GM12873 (cell line): ENCODE data around the gene MUC5AC.

ENCODE experiments used
- CTCF ChIP-seq: IDR thresholded peaks from 2 replicates; pipeline ENCODE4 v1.5.1; 2012; ENCODE audit warnings: low read depth, mild to moderate bottlenecking, moderate library complexity, low read length, control low read depth; ENCODE audit not compliant: insufficient read depth; ENCODE audit errors: missing control alignments

The MUC5AC gene

DNA sequence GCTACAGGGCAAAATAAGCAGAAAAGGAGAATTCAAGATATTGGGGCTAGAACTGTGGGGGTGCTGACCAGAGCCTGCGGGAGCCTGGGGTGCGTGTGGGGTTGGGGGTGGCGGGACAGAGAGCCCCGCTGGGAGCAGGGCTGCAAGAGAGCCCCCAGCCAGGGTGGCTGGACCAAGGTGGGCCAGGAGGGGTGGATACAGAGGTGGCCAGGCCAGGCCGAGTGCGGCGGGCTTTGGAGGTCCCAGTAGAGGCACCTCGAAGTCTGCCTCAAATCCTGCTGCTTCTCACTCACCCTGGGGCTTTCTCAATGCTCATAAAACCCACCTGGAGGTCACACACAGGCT, 48.2 kb downstream of the MUC5AC start:
- no peak for TF ChIP-seq CTCF

- TF ChIP-seq CTCF: no peak
Observed at GRCh38 chr11:1206391-1207271, 48.9 kb downstream of the MUC5AC start.

GRCh38 chr11:1207401-1208143, 49.8 kb downstream of the MUC5AC start:
- TF ChIP-seq CTCF: no peak

GRCh38 chr11:1208144-1208393, 50.3 kb downstream of the MUC5AC start:
- TF ChIP-seq CTCF: no peak

DNA sequence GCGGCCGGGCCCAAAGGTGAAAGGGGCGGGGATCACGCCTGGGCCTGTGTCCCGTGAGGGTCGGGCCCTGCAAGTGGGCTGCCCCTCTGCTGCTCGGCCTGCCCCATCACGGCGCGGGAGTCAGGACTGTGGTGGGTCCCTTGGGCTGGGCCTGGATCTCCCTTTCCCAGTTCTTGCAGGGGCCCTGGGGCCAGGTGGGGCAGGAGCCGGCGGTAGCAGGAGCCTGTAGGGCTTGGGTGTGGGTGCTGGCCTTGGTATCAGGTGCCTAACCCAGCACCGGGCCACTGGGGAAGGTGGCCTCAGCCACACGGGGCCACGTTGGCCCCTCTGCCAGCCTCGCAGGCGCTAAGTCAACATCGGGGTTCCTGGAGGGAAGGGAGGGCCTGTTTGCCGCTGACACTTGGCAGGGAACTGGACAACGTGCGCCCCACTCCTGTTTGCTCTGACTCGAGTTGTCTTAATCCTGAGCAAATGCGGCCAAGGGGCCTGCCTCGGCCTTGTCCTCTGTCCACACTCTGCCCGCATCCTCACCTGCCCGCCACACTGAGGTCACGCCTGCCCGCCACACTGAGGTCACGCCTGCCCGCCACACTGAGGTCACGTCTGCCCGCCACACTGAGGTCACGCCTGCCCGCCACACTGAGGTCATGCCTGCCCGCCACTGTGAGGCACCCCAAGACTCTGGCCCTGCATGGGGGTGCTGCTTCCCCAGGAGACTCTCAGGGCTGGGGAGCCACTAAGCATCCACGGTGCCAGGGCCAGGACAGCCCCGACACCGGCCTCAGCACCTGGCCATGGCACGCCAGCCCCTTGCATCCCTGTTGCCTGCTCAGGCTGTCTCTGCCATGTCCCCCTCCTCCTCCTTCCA, 50.9 kb downstream of the MUC5AC start:
- no peak for TF ChIP-seq CTCF

- no peak for TF ChIP-seq CTCF
Observed at GRCh38 chr11:1209371-1210057, 51.8 kb downstream of the MUC5AC start.
